GM12878 (cell line): ENCODE measurements around the gene AK5.

ENCODE experiments used
- BRCA1 ChIP-seq: IDR thresholded peaks from 2 replicates; pipeline ENCODE4 v1.6.1; 2011; ENCODE audit warnings: low read depth, low read length, improper control_type of control experiment
- EP300 ChIP-seq, 2 experiments: fragments of 150-350 bp in 1 of 2; IDR thresholded peaks; 2 replicates each; pipeline ENCODE4 v1.6.1; 2011 to 2012; ENCODE audit warnings: low read depth in 2 of 2, low read length in 2 of 2, borderline replicate concordance in 1 of 2, improper control_type of control experiment in 1 of 2, inconsistent platforms in 1 of 2; ENCODE audit not compliant: control insufficient read depth in 1 of 2
- GABPA ChIP-seq: IDR thresholded peaks from 2 replicates; pipeline ENCODE4 v1.6.1; 2014; ENCODE audit warnings: antibody characterized with exemption, low read depth, mild to moderate bottlenecking, inconsistent platforms
- MTA3 ChIP-seq: IDR thresholded peaks from 2 replicates; pipeline ENCODE4 v1.6.1; 2012; ENCODE audit warnings: low read length, inconsistent platforms, borderline replicate concordance
- MYC ChIP-seq: IDR thresholded peaks from 2 replicates; pipeline ENCODE4 v1.6.1; 2011; ENCODE audit warnings: mild to moderate bottlenecking, low read length, moderate library complexity, inconsistent platforms; ENCODE audit not compliant: insufficient read depth, insufficient replicate concordance, insufficient read length, severe bottlenecking
- POLR2A ChIP-seq: IDR thresholded peaks from 2 replicates; pipeline ENCODE4 v1.6.1; 2011; ENCODE audit warnings: low read depth, mild to moderate bottlenecking, low read length
- RUNX3 ChIP-seq: IDR thresholded peaks from 2 replicates; pipeline ENCODE4 v1.6.1; 2012; ENCODE audit warnings: low read length, inconsistent platforms
- YY1 ChIP-seq: IDR thresholded peaks from 2 replicates; pipeline ENCODE4 v1.6.1; 2011; ENCODE audit warnings: low read depth, mild to moderate bottlenecking, low read length
- TF ChIP-seq, protein P1 (sequence below), 3 experiments: IDR thresholded peaks in 2 of 3; conservative IDR thresholded peaks in 1 of 3; 2 replicates each; pipeline ENCODE4 v1.5.1; 2011; ENCODE audit warnings: low read depth in 3 of 3, low read length in 3 of 3, mild to moderate bottlenecking in 3 of 3, control low read depth in 2 of 3, moderate library complexity in 2 of 3, inconsistent platforms in 1 of 3, mixed read lengths in 1 of 3; ENCODE audit not compliant: control insufficient read depth in 2 of 3, insufficient read depth in 1 of 3; ENCODE audit errors: extremely low read depth in 1 of 3

- no peak for TF ChIP-seq MYC
- TF ChIP-seq BRCA1 = no peak
- TF ChIP-seq, protein P1, sequence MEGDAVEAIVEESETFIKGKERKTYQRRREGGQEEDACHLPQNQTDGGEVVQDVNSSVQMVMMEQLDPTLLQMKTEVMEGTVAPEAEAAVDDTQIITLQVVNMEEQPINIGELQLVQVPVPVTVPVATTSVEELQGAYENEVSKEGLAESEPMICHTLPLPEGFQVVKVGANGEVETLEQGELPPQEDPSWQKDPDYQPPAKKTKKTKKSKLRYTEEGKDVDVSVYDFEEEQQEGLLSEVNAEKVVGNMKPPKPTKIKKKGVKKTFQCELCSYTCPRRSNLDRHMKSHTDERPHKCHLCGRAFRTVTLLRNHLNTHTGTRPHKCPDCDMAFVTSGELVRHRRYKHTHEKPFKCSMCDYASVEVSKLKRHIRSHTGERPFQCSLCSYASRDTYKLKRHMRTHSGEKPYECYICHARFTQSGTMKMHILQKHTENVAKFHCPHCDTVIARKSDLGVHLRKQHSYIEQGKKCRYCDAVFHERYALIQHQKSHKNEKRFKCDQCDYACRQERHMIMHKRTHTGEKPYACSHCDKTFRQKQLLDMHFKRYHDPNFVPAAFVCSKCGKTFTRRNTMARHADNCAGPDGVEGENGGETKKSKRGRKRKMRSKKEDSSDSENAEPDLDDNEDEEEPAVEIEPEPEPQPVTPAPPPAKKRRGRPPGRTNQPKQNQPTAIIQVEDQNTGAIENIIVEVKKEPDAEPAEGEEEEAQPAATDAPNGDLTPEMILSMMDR (IDR thresholded peaks at IDR 0.05 in 2 of 3, conservative IDR thresholded peaks at IDR 0.05 in 1 of 3; ENCODE audit: control insufficient read depth in 2 of 3, extremely low read depth in 1 of 3, insufficient read depth in 1 of 3, low read depth in 3 of 3, low read length in 3 of 3) = no peak
- TF ChIP-seq EP300 (IDR thresholded peaks at IDR 0.05; ENCODE audit: borderline replicate concordance in 1 of 2, control insufficient read depth in 1 of 2, low read depth in 2 of 2, low read length in 2 of 2) = no peak
- TF ChIP-seq POLR2A = no peak
- TF ChIP-seq GABPA = no peak
- no peak for TF ChIP-seq RUNX3
- no peak for TF ChIP-seq YY1
- TF ChIP-seq MTA3 = no peak
These were observed 100.5 kb downstream of the AK5 start for GRCh38 chr1:77382366-77382765.
